HCT116 (cell line): ENCODE data around the gene C19orf44.
"Not testable (repeated sequence)": the region's sequence is repeated elsewhere in the genome, so short reads cannot be mapped to it uniquely, and the experiment has no call there.

ENCODE experiments used
- CTCF ChIP-seq, 3 experiments: fragments of 200-600 bp in 1 of 3; sonication (generic) in 1 of 3; IDR thresholded peaks in 2 of 3; conservative IDR thresholded peaks in 1 of 3; 2 replicates each; pipeline ENCODE4 v1.5.1; 2012 to 2017; ENCODE audit warnings: low read depth in 2 of 3, low read length in 2 of 3, antibody characterized with exemption in 1 of 3, borderline replicate concordance in 1 of 3, control low read depth in 1 of 3, mild to moderate bottlenecking in 1 of 3, mixed read lengths in 1 of 3, mixed run types in 1 of 3, moderate library complexity in 1 of 3; ENCODE audit not compliant: insufficient read depth in 1 of 3
- EZH2 ChIP-seq: fragments of 200-600 bp; sonication (generic); IDR thresholded peaks from 2 replicates; pipeline ENCODE4 v1.6.1; 2017; ENCODE audit warnings: antibody characterized with exemption, mixed run types
- EZH2phosphoT487 ChIP-seq: fragments of 200-600 bp; IDR thresholded peaks from 2 replicates; pipeline ENCODE4 v1.6.1; 2018; ENCODE audit warnings: antibody characterized with exemption, borderline replicate concordance
- REST ChIP-seq: IDR thresholded peaks from 2 replicates; pipeline ENCODE4 v1.6.1; 2012; ENCODE audit warnings: low read depth
- SIN3A ChIP-seq: IDR thresholded peaks from 2 replicates; pipeline ENCODE4 v1.6.1; 2012; ENCODE audit warnings: low read depth

- not testable (repeated sequence) for TF ChIP-seq CTCF (IDR thresholded peaks at IDR 0.05 in 2 of 3, conservative IDR thresholded peaks at IDR 0.05 in 1 of 3; ENCODE audit: borderline replicate concordance in 1 of 3, insufficient read depth in 1 of 3, low read depth in 2 of 3, low read length in 2 of 3); REST; EZH2phosphoT487; EZH2; SIN3A
These were observed 55.7 kb downstream of the C19orf44 start for GRCh38 chr19:16551902-16552301.
